Spinal cord (tissue), 10 donors: ENCODE results near the gene UGT1A6. TPM values are rescaled to one million over a fixed set of nuclear protein-coding genes. Genes with fewer than 3 reads are reported as not detected.
A peak's percentile ranks its signal among the peaks of the same experiment; 100 is the strongest.
"Not testable (repeated sequence)": the region's sequence is repeated elsewhere in the genome, so short reads cannot be mapped to it uniquely, and the experiment has no call there.

ENCODE experiments used
- DNase-seq, 6 donors: peaks; one replicate each; pipeline versions ENCODE4 v3.0.0 to v3.0.0-alpha.2; 2013 to 2015; ENCODE audit warnings: low spot score in 6 of 6, low read depth in 4 of 6
- H3K27ac ChIP-seq: one replicate; pipeline ENCODE4 v1.5.1; 2013; ENCODE audit warnings: low read depth, low read length, control low read depth
- H3K27me3 ChIP-seq: one replicate; pipeline ENCODE4 v1.6.1; 2013; ENCODE audit warnings: low read length; ENCODE audit not compliant: control insufficient read depth, insufficient read depth
- H3K36me3 ChIP-seq: one replicate; pipeline ENCODE4 v1.6.1; 2013; ENCODE audit warnings: low read length; ENCODE audit not compliant: control insufficient read depth, insufficient read depth
- H3K4me1 ChIP-seq: one replicate; pipeline ENCODE4 v1.6.1; 2013; ENCODE audit warnings: low read length; ENCODE audit not compliant: control insufficient read depth, insufficient read depth
- H3K4me3 ChIP-seq: one replicate; pipeline ENCODE4 v1.5.1; 2013; ENCODE audit warnings: low read depth, low read length, control low read depth
- H3K9me3 ChIP-seq: one replicate; pipeline ENCODE4 v1.6.1; 2013; ENCODE audit warnings: low read length; ENCODE audit not compliant: control insufficient read depth, insufficient read depth
- WGBS: methylation state at CpG from one replicate; pipeline ENCODE4 v1.1.5; 2013; ENCODE audit warnings: missing lambda C conversion rate; ENCODE audit not compliant: insufficient coverage; 5-methylcytosine and 5-hydroxymethylcytosine counted together
- polyA plus RNA-seq, 2 donors: library from polyadenylated mRNA; unstranded; fragments of 120-200 nt; gene quantifications; one replicate each; pipeline ENCODE4 v1.2.1, GENCODE V29; 2013; ENCODE audit not compliant: insufficient read length in 2 of 2
- total RNA-seq, 2 donors: library from RNA; depleted of rRNA in 1 of 2; stranded (reverse); fragments of 120-200 nt in 1 of 2; fragments of >200 nt in 1 of 2; gene quantifications; one replicate each; pipeline versions ENCODE4 v1.2.3 to v1.2.4, GENCODE V29; 2013 to 2014
- donor health status: healthy.

UGT1A6 gene
- total and polyA plus RNA-seq, 4 donors = 0.20 TPM; not detected in 3

- Histone ChIP-seq H3K4me3 (no peak overlapping the region), H3K4me1 (no peaks in the 10 kb centered on the region), H3K27ac (no peak overlapping the region), H3K9me3 (no peaks in the 10 kb centered on the region), H3K36me3 (no peaks in the 10 kb centered on the region), H3K27me3 (no peaks in the 10 kb centered on the region)
- DNase-seq = no peak
- WGBS = 60% methylated on average over 3 of the region's 6 CpGs
Measured at GRCh38 chr2:233693963-233694362, 1.3 kb downstream of the UGT1A6 start.

DNA sequence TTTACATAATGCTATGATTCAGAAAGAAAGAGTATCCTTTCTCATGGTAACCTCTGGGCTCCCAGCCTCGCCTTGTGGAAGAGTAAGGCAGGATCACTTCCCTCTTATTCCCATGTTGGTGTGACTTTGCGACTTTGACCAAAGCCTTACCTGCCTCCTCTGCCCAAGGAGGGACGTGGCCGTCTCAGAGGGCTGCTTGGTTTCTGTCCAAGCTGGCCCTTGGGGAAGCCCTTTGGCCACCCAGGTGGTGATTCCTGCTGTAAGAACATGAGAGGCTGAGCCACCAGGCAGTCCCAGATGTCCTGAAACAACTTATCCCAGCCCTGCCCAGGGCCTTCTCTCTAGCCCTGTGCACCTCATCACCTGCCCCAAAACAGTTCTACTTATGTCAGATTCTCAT lies 6.0 kb downstream of the UGT1A6 start:
- H3K4me3 ChIP-seq = no peak overlapping the region
- DNase-seq = no peak
- H3K27ac ChIP-seq = no peak overlapping the region
- no peaks in the 10 kb centered on the region for H3K9me3 ChIP-seq
- WGBS = 92% methylated on average over 4 of the region's 4 CpGs
- H3K36me3 ChIP-seq = no peaks in the 10 kb centered on the region
- H3K27me3 ChIP-seq = no peaks in the 10 kb centered on the region
- no peaks in the 10 kb centered on the region for H3K4me1 ChIP-seq

GRCh38 chr2:233699424-233700027 lies 6.8 kb downstream of the UGT1A6 start:
- no peak for DNase-seq
- H3K4me1 ChIP-seq = no peaks in the 10 kb centered on the region
- H3K4me3 ChIP-seq = no peak overlapping the region
- H3K27ac ChIP-seq = no peak overlapping the region
- no CpG with 5 or more reads among the region's 8 CpGs for WGBS
- H3K36me3 ChIP-seq = no peaks in the 10 kb centered on the region
- H3K27me3 ChIP-seq = no peaks in the 10 kb centered on the region
- H3K9me3 ChIP-seq = no peaks in the 10 kb centered on the region

- no peak overlapping the region for H3K27ac ChIP-seq
- DNase-seq = peak in 2 of 6 donors; percentile 4 to 35
- H3K36me3 ChIP-seq = no peaks in the 10 kb centered on the region
- no peak overlapping the region for H3K4me3 ChIP-seq
- no peaks in the 10 kb centered on the region for H3K27me3 ChIP-seq
- H3K9me3 ChIP-seq = no peaks in the 10 kb centered on the region
- H3K4me1 ChIP-seq = no peaks in the 10 kb centered on the region
- WGBS = no CpG with 5 or more reads among the region's 1 CpG
Measured at GRCh38 chr2:233700028-233700635, 7.4 kb downstream of the UGT1A6 start.

DNA sequence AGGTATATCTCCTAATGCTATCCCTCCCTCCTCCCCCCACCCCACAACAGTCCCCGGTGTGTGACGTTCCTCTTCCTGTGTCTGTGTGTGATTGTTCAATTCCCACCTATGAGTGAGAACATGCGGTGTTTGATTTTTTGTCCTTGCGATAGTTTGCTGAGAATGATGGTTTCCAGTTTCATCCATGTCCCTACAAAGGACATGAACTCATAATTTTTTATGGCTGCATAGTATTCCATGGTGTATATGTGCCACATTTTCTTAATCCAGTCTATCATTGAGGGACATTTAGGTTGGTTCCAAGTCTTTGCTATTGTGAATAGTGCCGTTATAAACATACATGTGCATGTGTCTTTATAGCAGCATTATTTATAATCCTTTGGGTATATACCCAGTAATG lies 8.2 kb downstream of the UGT1A6 start:
- not testable (repeated sequence) for H3K9me3 ChIP-seq, DNase-seq, H3K27ac ChIP-seq, H3K4me1 ChIP-seq, H3K4me3 ChIP-seq, H3K36me3 ChIP-seq, H3K27me3 ChIP-seq
- WGBS = no CpG with 5 or more reads among the region's 5 CpGs

DNA sequence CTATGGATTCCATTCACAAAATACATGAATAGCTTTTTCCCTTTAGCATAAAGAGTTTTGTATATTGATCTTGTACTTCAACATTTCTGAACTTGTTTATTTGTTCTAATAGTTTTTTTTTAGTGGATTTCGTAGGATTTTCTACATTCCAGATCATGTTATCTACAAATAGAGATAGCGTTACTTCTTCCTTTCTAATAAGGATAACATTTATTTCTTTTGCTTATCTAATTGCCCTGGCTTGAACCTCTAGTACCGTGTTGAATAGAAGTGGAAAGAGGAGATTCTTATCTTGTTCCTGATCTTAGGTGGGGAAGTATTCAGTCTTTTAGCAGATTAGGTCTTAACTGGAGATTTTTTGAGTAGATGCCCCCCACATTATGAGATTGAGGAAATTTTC lies 9.5 kb downstream of the UGT1A6 start:
- WGBS = no CpG with 5 or more reads among the region's 3 CpGs

DNA sequence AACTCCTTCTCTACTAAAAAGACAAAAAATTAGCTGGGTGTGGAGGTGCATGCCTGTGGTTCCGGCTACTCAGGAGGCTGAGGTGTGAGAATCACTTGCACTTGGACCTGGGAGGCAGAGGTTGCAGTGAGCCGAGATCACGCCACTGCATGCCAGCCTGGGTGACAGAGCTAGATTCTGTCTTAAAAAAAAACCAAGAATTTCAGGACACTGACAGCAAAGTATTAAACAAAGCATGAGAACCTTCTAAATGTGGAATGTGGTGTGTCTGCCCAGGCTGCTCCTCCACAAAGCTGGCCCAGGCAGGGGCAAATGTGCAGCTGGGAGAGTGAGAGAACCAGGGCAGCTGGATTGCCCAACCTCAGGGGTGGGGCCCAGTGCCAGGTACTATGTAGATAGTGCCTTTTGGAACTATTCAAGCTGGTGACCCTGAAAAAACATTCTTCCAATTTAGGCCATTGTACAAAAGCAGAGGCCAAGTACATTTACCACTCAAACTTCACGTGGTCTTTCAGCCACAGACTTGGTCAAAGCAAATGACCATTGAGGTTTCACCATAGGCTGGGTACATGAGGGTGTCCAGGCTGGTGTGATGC lies 13.3 kb downstream of the UGT1A6 start:
- no peaks in the 10 kb centered on the region for H3K4me1 ChIP-seq
- H3K4me3 ChIP-seq = no peak overlapping the region
- H3K36me3 ChIP-seq = no peaks in the 10 kb centered on the region
- 67% methylated on average over 3 of the region's 4 CpGs for WGBS
- no peak for DNase-seq
- H3K9me3 ChIP-seq = no peaks in the 10 kb centered on the region
- H3K27me3 ChIP-seq = no peaks in the 10 kb centered on the region
- no peak overlapping the region for H3K27ac ChIP-seq

More for the DNA sequence above, 9.5 kb downstream of the UGT1A6 start:
- Histone ChIP-seq H3K27me3 (no peaks in the 10 kb centered on the region), H3K4me3 (no peak overlapping the region), H3K4me1 (no peaks in the 10 kb centered on the region), H3K9me3 (no peaks in the 10 kb centered on the region), H3K27ac (no peak overlapping the region), H3K36me3 (no peaks in the 10 kb centered on the region)
- DNase-seq = no peak

- H3K27me3 ChIP-seq = no peaks in the 10 kb centered on the region
- no peaks in the 10 kb centered on the region for H3K36me3 ChIP-seq
- DNase-seq = no peak
- no peaks in the 10 kb centered on the region for H3K4me1 ChIP-seq
- 100% methylated on average over 1 of the region's 1 CpG for WGBS
- no peak overlapping the region for H3K27ac ChIP-seq
- no peak overlapping the region for H3K4me3 ChIP-seq
- H3K9me3 ChIP-seq = no peaks in the 10 kb centered on the region
Measured at GRCh38 chr2:233706720-233707119, 14.0 kb downstream of the UGT1A6 start.

- H3K27ac ChIP-seq = no peak overlapping the region
- H3K4me3 ChIP-seq = no peak overlapping the region
- H3K36me3 ChIP-seq = no peaks in the 10 kb centered on the region
- H3K27me3 ChIP-seq = no peaks in the 10 kb centered on the region
- WGBS = 96% methylated on average over 3 of the region's 10 CpGs
- no peaks in the 10 kb centered on the region for H3K4me1 ChIP-seq
- DNase-seq = no peak
- H3K9me3 ChIP-seq = no peaks in the 10 kb centered on the region
Measured at GRCh38 chr2:233707940-233708644, 15.4 kb downstream of the UGT1A6 start.
